Ishikawa (cell line): ENCODE results near the gene WDR70.

Experiments used
- CEBPB ChIP-seq: IDR thresholded peaks from 2 replicates; pipeline ENCODE4 v1.6.1; 2012
- CREB1 ChIP-seq: IDR thresholded peaks from 2 replicates; pipeline ENCODE4 v1.6.1; 2012; ENCODE audit warnings: low read depth
- EGR1 ChIP-seq: IDR thresholded peaks from 2 replicates; pipeline ENCODE4 v1.6.1; 2012
- EP300 ChIP-seq: IDR thresholded peaks from 2 replicates; pipeline ENCODE4 v1.6.1; 2012; ENCODE audit warnings: borderline replicate concordance
- FOXM1 ChIP-seq: IDR thresholded peaks from 2 replicates; pipeline ENCODE4 v1.6.1; 2012; ENCODE audit warnings: low read depth, borderline replicate concordance
- TAF1 ChIP-seq: IDR thresholded peaks from 2 replicates; pipeline ENCODE4 v1.6.1; 2012; ENCODE audit warnings: low read depth, mild to moderate bottlenecking
- TEAD4 ChIP-seq: IDR thresholded peaks from 2 replicates; pipeline ENCODE4 v1.6.1; 2012
- USF1 ChIP-seq: IDR thresholded peaks from 2 replicates; pipeline ENCODE4 v1.6.1; 2012
- YY1 ChIP-seq: IDR thresholded peaks from 2 replicates; pipeline ENCODE4 v1.6.1; 2012; ENCODE audit warnings: low read depth
- TF ChIP-seq, protein P1 (sequence below): IDR thresholded peaks from 2 replicates; pipeline ENCODE4 v1.6.1; 2012; ENCODE audit warnings: low read depth, mild to moderate bottlenecking
- TF ChIP-seq, protein P2 (sequence below): IDR thresholded peaks from 2 replicates; pipeline ENCODE4 v1.6.1; 2012

DNA sequence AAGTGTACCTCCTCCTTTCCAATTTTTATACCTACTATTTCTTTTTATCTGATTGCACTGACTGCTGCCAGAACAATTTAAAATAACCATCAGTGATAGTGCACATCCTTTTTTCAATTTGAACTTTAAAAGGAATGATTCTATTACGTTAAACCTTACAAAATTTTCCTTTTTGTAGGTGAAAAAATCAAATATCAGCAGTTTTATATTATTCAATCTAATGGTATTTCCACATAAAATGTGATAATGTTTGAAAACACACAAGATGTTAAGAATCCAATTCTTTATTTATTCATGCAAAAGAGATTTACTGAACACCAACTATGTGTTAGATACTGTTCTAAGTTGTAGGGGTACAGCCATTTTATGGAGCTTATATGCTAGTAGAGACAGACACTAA, 355.0 kb downstream of the WDR70 start:
- TF ChIP-seq, protein P1, sequence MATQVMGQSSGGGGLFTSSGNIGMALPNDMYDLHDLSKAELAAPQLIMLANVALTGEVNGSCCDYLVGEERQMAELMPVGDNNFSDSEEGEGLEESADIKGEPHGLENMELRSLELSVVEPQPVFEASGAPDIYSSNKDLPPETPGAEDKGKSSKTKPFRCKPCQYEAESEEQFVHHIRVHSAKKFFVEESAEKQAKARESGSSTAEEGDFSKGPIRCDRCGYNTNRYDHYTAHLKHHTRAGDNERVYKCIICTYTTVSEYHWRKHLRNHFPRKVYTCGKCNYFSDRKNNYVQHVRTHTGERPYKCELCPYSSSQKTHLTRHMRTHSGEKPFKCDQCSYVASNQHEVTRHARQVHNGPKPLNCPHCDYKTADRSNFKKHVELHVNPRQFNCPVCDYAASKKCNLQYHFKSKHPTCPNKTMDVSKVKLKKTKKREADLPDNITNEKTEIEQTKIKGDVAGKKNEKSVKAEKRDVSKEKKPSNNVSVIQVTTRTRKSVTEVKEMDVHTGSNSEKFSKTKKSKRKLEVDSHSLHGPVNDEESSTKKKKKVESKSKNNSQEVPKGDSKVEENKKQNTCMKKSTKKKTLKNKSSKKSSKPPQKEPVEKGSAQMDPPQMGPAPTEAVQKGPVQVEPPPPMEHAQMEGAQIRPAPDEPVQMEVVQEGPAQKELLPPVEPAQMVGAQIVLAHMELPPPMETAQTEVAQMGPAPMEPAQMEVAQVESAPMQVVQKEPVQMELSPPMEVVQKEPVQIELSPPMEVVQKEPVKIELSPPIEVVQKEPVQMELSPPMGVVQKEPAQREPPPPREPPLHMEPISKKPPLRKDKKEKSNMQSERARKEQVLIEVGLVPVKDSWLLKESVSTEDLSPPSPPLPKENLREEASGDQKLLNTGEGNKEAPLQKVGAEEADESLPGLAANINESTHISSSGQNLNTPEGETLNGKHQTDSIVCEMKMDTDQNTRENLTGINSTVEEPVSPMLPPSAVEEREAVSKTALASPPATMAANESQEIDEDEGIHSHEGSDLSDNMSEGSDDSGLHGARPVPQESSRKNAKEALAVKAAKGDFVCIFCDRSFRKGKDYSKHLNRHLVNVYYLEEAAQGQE, result no peak
- TF ChIP-seq CREB1 (no peak), EP300 (no peak), TAF1 (no peak), TEAD4 (no peak), EGR1 (no peak), FOXM1 (no peak), CEBPB (no peak), USF1 (no peak), YY1 (no peak)
- TF ChIP-seq, protein P2, sequence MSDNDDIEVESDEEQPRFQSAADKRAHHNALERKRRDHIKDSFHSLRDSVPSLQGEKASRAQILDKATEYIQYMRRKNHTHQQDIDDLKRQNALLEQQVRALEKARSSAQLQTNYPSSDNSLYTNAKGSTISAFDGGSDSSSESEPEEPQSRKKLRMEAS, result no peak
